Natural killer cell treated with Interleukin-12 subunit alpha and Interleukin-12 subunit beta and Interleukin-15 and Interleukin-18, amount 100 ng/mL, for 72 hours (primary cell): ENCODE measurements around the gene C1orf174. TPM values are rescaled to one million over a fixed set of nuclear protein-coding genes. Genes with fewer than 3 reads are reported as not detected.

Experiments
- ATAC-seq, 2 donors: fragments of 150-1000 bp; cut with Tn5 transposase in 1 of 2; sonication (Bioruptor Pico), chemical (Tn5 transposase) in 1 of 2; 2 replicates each; pipeline ENCODE4 v1.10.0; 2021
- DNase-seq: peaks from one replicate; pipeline ENCODE4 v3.0.0; 2022; ENCODE audit warnings: low spot score
- H3K27ac Mint-ChIP-seq, 2 donors: 1 replicate in 1 of 2; 2 replicates in 1 of 2; pipeline ENCODE4 v1.8.0; 2022; ENCODE audit warnings: mixed read lengths in 2 of 2, mild to moderate bottlenecking in 1 of 2, moderate library complexity in 1 of 2
- H3K27me3 Mint-ChIP-seq, 2 donors: 1 replicate in 1 of 2; 2 replicates in 1 of 2; pipeline ENCODE4 v1.8.0; 2022; ENCODE audit warnings: mixed read lengths in 2 of 2
- H3K36me3 Mint-ChIP-seq: one replicate; pipeline ENCODE4 v1.8.0; 2022; ENCODE audit warnings: mixed read lengths
- H3K4me1 Mint-ChIP-seq, 2 donors: 1 replicate in 1 of 2; 2 replicates in 1 of 2; pipeline ENCODE4 v1.8.0; 2022; ENCODE audit warnings: low read depth in 2 of 2, mixed read lengths in 2 of 2, mild to moderate bottlenecking in 1 of 2
- H3K4me3 Mint-ChIP-seq: one replicate; pipeline ENCODE4 v1.8.0; 2022; ENCODE audit warnings: mixed read lengths
- H3K9me3 Mint-ChIP-seq: 2 replicates; pipeline ENCODE4 v1.8.0; 2022; ENCODE audit warnings: mixed read lengths
- total RNA-seq, 2 donors: library from RNA; stranded (reverse); gene quantifications; one replicate each; pipeline ENCODE4 v1.2.3, GENCODE V29; 2022

The C1orf174 gene
- total RNA-seq, 2 donors from 2014 or later = 31.0 to 34.6 TPM

DNA sequence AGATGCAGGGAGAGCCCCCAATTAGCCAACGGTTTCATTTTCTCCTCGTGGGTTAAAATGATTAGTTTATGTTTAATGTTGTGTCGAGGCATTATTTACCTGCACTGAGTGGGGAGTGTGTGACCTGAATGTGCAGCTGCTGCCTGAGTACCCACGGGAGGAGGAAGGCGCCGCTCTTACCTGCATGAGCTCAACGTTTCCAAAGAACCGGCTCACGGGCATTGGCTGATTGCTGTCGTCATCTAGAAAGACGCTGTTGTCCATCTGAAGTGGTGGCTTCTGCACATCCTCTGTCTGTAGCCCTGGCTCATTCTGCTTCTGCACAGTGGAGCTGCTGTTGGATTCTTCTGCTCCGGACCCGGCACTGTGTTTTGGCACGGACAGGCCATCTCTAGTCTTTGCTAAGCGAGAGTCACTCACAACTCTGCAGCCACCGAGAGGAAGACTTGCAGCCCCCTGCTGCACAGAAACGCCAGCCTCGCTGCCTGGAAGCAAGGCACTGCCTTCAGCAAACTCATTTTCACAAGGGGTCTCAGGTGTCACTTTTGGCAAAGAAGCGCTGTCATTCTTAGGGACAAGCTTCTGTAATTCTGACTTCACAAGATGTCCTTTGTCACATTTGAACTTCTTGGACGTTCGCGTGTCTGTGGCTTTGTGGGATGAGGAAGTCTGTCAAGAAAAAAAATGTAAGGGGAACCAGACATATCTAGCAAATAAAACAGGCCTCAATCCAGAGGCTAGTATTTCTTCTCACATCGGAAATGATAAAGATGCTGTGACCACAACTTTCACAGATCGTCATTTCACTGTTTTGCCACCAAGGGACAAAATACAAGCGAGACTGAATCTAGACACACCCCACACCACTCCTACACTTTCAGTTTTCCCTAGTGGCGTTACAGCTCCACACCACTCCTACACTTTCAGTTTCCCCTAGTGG is 9.4 kb downstream of the C1orf174 start:
- ATAC-seq = peak; percentile 93
- peak; percentile 74 for DNase-seq
- Mint-ChIP-seq H3K27ac (peak overlapping the region; percentile 55 to 83), H3K27me3 (no peaks in the 10 kb centered on the region), H3K36me3 (peaks cover 8% of the 10 kb centered on the region), H3K9me3 (no peaks in the 10 kb centered on the region), H3K4me1 (peaks cover 17 to 30% of the 10 kb centered on the region in 2 donors), H3K4me3 (peak overlapping the region; percentile 74)

GRCh38 chr1:3889936-3890335 is 10.1 kb downstream of the C1orf174 start:
- no peaks in the 10 kb centered on the region for H3K27me3 Mint-ChIP-seq
- H3K9me3 Mint-ChIP-seq = no peaks in the 10 kb centered on the region
- H3K36me3 Mint-ChIP-seq = peaks cover 8% of the 10 kb centered on the region
- ATAC-seq (peak; percentile 59 to 69), DNase-seq (no peak)
- H3K27ac Mint-ChIP-seq = peak overlapping the region; percentile 55 to 83
- peaks cover 16 to 31% of the 10 kb centered on the region in 2 donors for H3K4me1 Mint-ChIP-seq
- H3K4me3 Mint-ChIP-seq = peak overlapping the region; percentile 74

- peaks cover 19 to 41% of the 10 kb centered on the region in 2 donors for H3K4me1 Mint-ChIP-seq
- peak overlapping the region in 1 of 2 donors; percentile 57 for H3K27ac Mint-ChIP-seq
- H3K36me3 Mint-ChIP-seq = peaks cover 8% of the 10 kb centered on the region
- H3K27me3 Mint-ChIP-seq = no peaks in the 10 kb centered on the region
- no peak for ATAC-seq
- DNase-seq = no peak
- no peaks in the 10 kb centered on the region for H3K9me3 Mint-ChIP-seq
- no peak overlapping the region for H3K4me3 Mint-ChIP-seq
These were observed 11.8 kb downstream of the C1orf174 start for GRCh38 chr1:3888301-3888700.

GRCh38 chr1:3886691-3887090 is 13.4 kb downstream of the C1orf174 start:
- Mint-ChIP-seq H3K4me1 (peaks cover 21 to 40% of the 10 kb centered on the region in 2 donors), H3K27me3 (no peaks in the 10 kb centered on the region), H3K36me3 (peaks cover 8% of the 10 kb centered on the region), H3K27ac (peak overlapping the region in 1 of 2 donors; percentile 47), H3K4me3 (no peak overlapping the region), H3K9me3 (no peaks in the 10 kb centered on the region)
- no peak for DNase-seq
- no peak for ATAC-seq

GRCh38 chr1:3886106-3886670 is 13.9 kb downstream of the C1orf174 start:
- no peak for DNase-seq
- H3K9me3 Mint-ChIP-seq = no peaks in the 10 kb centered on the region
- peaks cover 21 to 40% of the 10 kb centered on the region in 2 donors for H3K4me1 Mint-ChIP-seq
- H3K27ac Mint-ChIP-seq = peak overlapping the region in 1 of 2 donors; percentile 47
- H3K36me3 Mint-ChIP-seq = peaks cover 8% of the 10 kb centered on the region
- ATAC-seq = no peak
- no peak overlapping the region for H3K4me3 Mint-ChIP-seq
- H3K27me3 Mint-ChIP-seq = no peaks in the 10 kb centered on the region

- no peaks in the 10 kb centered on the region for H3K9me3 Mint-ChIP-seq
- peak overlapping the region in 1 of 2 donors; percentile 47 for H3K27ac Mint-ChIP-seq
- H3K27me3 Mint-ChIP-seq = no peaks in the 10 kb centered on the region
- H3K36me3 Mint-ChIP-seq = peaks cover 8% of the 10 kb centered on the region
- H3K4me3 Mint-ChIP-seq = no peak overlapping the region
- peaks cover 16 to 36% of the 10 kb centered on the region in 2 donors for H3K4me1 Mint-ChIP-seq
- DNase-seq = no peak
- ATAC-seq = no peak
These were observed 14.5 kb downstream of the C1orf174 start for GRCh38 chr1:3885611-3886010.

DNA sequence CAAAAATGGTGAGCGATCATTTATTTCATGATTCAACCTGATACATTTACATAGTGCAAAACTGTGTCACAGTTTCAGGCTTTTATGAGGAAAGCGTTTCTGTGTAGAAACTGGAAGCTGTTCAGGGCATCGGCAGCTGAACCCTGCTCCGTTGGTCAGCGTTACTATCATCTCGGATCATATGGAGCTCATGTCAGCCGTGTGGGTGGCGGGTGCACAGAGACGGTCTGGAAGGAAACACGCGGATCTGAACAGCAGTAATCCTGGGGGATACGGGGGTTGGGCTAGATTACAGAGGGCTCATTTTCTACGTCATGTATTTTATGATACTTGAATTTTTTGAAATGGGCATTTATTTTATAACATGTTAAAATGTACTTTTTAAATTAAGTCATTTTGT is 15.1 kb downstream of the C1orf174 start:
- DNase-seq (no peak), ATAC-seq (no peak)
- Mint-ChIP-seq H3K4me3 (no peak overlapping the region), H3K27ac (peak overlapping the region; percentile 79 to 94), H3K4me1 (peaks cover 10 to 29% of the 10 kb centered on the region in 2 donors), H3K27me3 (no peaks in the 10 kb centered on the region), H3K9me3 (no peaks in the 10 kb centered on the region), H3K36me3 (peaks cover 4% of the 10 kb centered on the region)

- Mint-ChIP-seq H3K27ac (peak overlapping the region; percentile 79 to 94), H3K4me1 (peaks cover 6 to 22% of the 10 kb centered on the region in 2 donors), H3K4me3 (peak overlapping the region; percentile 56), H3K36me3 (peaks cover 10% of the 10 kb centered on the region), H3K27me3 (no peaks in the 10 kb centered on the region), H3K9me3 (no peaks in the 10 kb centered on the region)
- DNase-seq (peak; percentile 70), ATAC-seq (peak; percentile 86 to 88)
These were observed 16.7 kb downstream of the C1orf174 start for GRCh38 chr1:3883194-3883925.

DNA sequence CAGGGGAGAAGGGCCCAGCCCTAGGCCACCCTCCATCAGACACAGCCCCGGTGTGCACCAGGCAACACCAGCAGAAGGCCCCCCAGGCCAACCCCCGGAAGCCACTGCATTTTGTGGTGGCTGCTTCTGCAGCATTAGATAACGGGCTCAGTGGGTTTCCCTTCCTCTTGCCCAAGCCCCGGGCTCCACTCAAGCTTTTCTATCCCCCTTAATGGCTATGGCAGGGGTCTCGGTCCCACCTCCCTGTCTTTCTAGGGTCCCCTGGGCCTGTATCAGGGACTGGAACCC is 18.9 kb downstream of the C1orf174 start:
- ATAC-seq = peak in 1 of 2 donors; percentile 50
- Mint-ChIP-seq H3K4me1 (peaks cover 6 to 17% of the 10 kb centered on the region in 2 donors), H3K36me3 (peaks cover 10% of the 10 kb centered on the region), H3K27ac (peak overlapping the region in 1 of 2 donors; percentile 79), H3K9me3 (no peaks in the 10 kb centered on the region), H3K27me3 (no peaks in the 10 kb centered on the region), H3K4me3 (no peak overlapping the region)
- no peak for DNase-seq

GRCh38 chr1:3880429-3881192 is 19.5 kb downstream of the C1orf174 start:
- Mint-ChIP-seq H3K9me3 (no peaks in the 10 kb centered on the region), H3K4me3 (no peak overlapping the region), H3K36me3 (peaks cover 10% of the 10 kb centered on the region), H3K27me3 (no peaks in the 10 kb centered on the region), H3K27ac (peak overlapping the region in 1 of 2 donors; percentile 79), H3K4me1 (peaks cover 6 to 17% of the 10 kb centered on the region in 2 donors)
- DNase-seq (no peak), ATAC-seq (peak in 1 of 2 donors; percentile 2)

- DNase-seq = no peak
- Mint-ChIP-seq H3K27me3 (no peaks in the 10 kb centered on the region), H3K4me3 (no peak overlapping the region), H3K27ac (no peak overlapping the region), H3K4me1 (peaks cover 6 to 16% of the 10 kb centered on the region in 2 donors), H3K36me3 (peaks cover 15% of the 10 kb centered on the region), H3K9me3 (no peaks in the 10 kb centered on the region)
- ATAC-seq = no peak
These were observed 20.2 kb downstream of the C1orf174 start for GRCh38 chr1:3879787-3880428.

GRCh38 chr1:3879099-3879498 is 21.0 kb downstream of the C1orf174 start:
- ATAC-seq (no peak), DNase-seq (no peak)
- Mint-ChIP-seq H3K4me3 (no peak overlapping the region), H3K27ac (no peak overlapping the region), H3K4me1 (peaks cover 6 to 9% of the 10 kb centered on the region in 2 donors), H3K9me3 (no peaks in the 10 kb centered on the region), H3K36me3 (peaks cover 15% of the 10 kb centered on the region), H3K27me3 (no peaks in the 10 kb centered on the region)

- ATAC-seq = no peak
- Mint-ChIP-seq H3K9me3 (no peaks in the 10 kb centered on the region), H3K36me3 (peaks cover 15% of the 10 kb centered on the region), H3K4me3 (no peak overlapping the region), H3K27ac (no peak overlapping the region), H3K4me1 (peaks cover 0 to 3% of the 10 kb centered on the region in 2 donors), H3K27me3 (no peaks in the 10 kb centered on the region)
- no peak for DNase-seq
These were observed 23.4 kb downstream of the C1orf174 start for GRCh38 chr1:3876716-3877115.
